Osteocyte (in vitro differentiated cells): ENCODE results near the gene FLVCR2. TPM values are rescaled to one million over a fixed set of nuclear protein-coding genes. Genes with fewer than 3 reads are reported as not detected.

Source experiments
- DNase-seq: peaks from one replicate; pipeline ENCODE4 v3.0.0; 2021; ENCODE audit warnings: mixed read lengths; ENCODE audit not compliant: unreplicated experiment; ENCODE audit errors: extremely low spot score
- H3K27ac Mint-ChIP-seq: one replicate; pipeline ENCODE4 v1.8.0; 2021; ENCODE audit warnings: mild to moderate bottlenecking, mixed read lengths; ENCODE audit not compliant: unreplicated experiment
- H3K27me3 Mint-ChIP-seq: one replicate; pipeline ENCODE4 v1.8.0; 2021; ENCODE audit warnings: mixed read lengths; ENCODE audit not compliant: unreplicated experiment
- H3K36me3 Mint-ChIP-seq: one replicate; pipeline ENCODE4 v1.8.0; 2021; ENCODE audit warnings: mixed read lengths; ENCODE audit not compliant: unreplicated experiment
- H3K4me1 Mint-ChIP-seq: one replicate; pipeline ENCODE4 v1.8.0; 2021; ENCODE audit warnings: mixed read lengths; ENCODE audit not compliant: unreplicated experiment
- H3K4me3 Mint-ChIP-seq: one replicate; pipeline ENCODE4 v1.8.0; 2021; ENCODE audit warnings: mild to moderate bottlenecking, moderate library complexity, mixed read lengths; ENCODE audit not compliant: unreplicated experiment
- H3K9me3 Mint-ChIP-seq: one replicate; pipeline ENCODE4 v1.8.0; 2021; ENCODE audit warnings: mixed read lengths; ENCODE audit not compliant: unreplicated experiment
- total RNA-seq: library from RNA; stranded (reverse); gene quantifications from 2 replicates; pipeline ENCODE4 v1.2.1, GENCODE V29; 2021
- TF ChIP-seq, protein P1 (sequence below): fragments of 200-600 bp; sonication (generic); IDR thresholded peaks from 2 replicates; pipeline ENCODE4 v1.5.0; 2021; ENCODE audit warnings: antibody characterized with exemption, mild to moderate bottlenecking, moderate library complexity

The FLVCR2 gene
- total RNA-seq, 1 donor from 2014 or later = 0.94 TPM

DNA sequence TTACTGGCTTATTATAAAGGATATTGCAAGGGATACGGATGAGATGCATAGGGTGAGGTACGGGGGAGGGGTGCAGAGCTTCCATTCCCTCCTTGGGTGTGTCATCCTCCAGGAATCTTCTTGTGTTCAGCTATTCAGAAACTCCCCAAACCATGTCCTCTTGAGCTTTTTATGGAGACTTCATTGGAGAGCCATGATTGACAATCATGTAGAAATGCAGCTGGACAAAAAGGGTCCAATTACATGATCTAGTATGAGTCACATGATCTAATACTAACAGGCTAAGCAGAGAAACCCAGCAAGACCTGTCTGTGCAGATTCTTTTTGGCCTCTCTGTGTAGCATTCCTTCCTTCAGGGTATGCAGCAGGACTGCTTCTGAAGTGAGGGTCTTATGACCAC lies 23.9 kb upstream of the FLVCR2 start:
- H3K27ac Mint-ChIP-seq = no peak overlapping the region
- no peaks in the 10 kb centered on the region for H3K9me3 Mint-ChIP-seq
- no peaks in the 10 kb centered on the region for H3K36me3 Mint-ChIP-seq
- DNase-seq = no peak
- no peaks in the 10 kb centered on the region for H3K4me1 Mint-ChIP-seq
- H3K4me3 Mint-ChIP-seq = no peak overlapping the region
- H3K27me3 Mint-ChIP-seq = peaks cover 31% of the 10 kb centered on the region
- TF ChIP-seq, protein P1, sequence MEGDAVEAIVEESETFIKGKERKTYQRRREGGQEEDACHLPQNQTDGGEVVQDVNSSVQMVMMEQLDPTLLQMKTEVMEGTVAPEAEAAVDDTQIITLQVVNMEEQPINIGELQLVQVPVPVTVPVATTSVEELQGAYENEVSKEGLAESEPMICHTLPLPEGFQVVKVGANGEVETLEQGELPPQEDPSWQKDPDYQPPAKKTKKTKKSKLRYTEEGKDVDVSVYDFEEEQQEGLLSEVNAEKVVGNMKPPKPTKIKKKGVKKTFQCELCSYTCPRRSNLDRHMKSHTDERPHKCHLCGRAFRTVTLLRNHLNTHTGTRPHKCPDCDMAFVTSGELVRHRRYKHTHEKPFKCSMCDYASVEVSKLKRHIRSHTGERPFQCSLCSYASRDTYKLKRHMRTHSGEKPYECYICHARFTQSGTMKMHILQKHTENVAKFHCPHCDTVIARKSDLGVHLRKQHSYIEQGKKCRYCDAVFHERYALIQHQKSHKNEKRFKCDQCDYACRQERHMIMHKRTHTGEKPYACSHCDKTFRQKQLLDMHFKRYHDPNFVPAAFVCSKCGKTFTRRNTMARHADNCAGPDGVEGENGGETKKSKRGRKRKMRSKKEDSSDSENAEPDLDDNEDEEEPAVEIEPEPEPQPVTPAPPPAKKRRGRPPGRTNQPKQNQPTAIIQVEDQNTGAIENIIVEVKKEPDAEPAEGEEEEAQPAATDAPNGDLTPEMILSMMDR = no peak

DNA sequence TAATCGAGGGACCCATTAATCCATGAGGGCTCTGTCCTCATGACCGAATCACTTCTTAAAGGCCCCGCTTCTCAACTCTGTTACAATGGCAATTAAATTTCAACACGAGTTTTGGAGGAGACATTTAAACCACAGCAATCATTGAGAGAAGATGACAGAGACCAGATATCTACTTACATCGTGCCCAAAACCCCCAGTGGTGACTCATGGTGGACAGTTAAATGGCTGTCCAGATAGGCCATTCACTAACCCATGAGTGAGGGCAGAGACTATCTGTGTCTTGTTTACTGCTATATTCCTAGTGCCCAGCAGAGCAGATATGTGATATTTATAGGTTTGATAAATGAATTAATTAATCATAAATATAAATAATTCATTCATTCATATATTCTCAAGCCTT lies 20.0 kb upstream of the FLVCR2 start:
- H3K27ac Mint-ChIP-seq = no peak overlapping the region
- H3K9me3 Mint-ChIP-seq = no peaks in the 10 kb centered on the region
- no peak overlapping the region for H3K4me3 Mint-ChIP-seq
- H3K4me1 Mint-ChIP-seq = no peaks in the 10 kb centered on the region
- peaks cover 41% of the 10 kb centered on the region for H3K27me3 Mint-ChIP-seq
- H3K36me3 Mint-ChIP-seq = no peaks in the 10 kb centered on the region
- DNase-seq = no peak
- TF ChIP-seq, protein P1 = no peak

DNA sequence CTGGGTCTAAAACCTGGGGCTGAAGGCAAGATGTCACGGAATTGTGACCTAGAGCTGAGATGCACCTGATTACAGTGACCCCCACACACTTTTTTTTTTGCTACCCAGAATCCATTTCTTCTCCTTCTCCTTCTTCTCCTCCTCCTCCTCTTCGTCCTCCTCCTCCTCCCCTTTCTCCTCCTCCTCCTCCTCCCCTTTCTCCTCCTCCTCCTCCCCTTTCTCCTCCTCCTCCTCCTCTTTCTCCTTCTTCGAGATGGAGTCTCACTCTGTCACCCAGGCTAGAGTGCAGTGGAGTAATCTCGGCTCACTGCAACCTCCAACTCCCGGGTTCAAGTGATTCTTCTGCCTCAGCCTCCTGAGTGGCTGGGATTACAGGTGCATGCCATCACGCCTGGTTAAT lies 19.4 kb upstream of the FLVCR2 start:
- H3K27me3 Mint-ChIP-seq = peaks cover 42% of the 10 kb centered on the region
- no peaks in the 10 kb centered on the region for H3K9me3 Mint-ChIP-seq

DNA sequence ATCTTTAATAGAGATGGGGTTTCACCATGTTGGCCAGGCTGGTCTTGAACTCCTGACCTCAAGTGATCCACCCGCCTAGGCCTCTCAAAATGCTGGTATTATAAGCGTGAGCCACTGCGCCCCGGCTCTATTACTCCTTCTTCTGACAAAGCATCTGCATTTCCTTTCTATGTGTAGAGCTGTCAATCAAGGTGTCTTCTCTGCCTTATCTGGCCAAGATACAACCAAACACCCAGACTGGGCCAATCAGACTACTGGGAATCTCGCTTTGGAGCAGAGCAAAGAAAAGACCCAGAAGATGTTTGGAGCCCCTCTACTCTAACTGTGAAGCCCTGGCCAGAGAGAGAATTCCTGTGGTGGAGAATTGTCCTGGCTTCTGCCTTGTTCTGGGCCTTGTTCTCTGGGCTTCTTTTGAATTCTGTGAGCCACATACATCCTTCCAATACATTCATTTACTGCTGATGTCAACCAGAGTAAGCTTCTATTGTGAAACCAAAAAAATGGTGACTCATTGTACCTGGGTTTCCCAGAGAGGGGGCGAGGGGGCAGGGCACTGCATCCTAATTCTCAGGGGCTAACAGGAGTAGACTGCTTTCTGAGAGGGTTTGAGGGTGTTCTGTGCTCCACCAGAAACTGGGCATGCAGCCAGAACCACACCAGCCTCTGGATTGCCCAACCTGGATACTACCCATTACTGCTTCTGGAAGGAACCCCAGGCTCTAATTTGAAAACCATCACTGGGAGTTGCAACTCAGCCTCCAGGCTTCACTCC lies 18.8 kb upstream of the FLVCR2 start:
- H3K9me3 Mint-ChIP-seq = no peaks in the 10 kb centered on the region
- DNase-seq = no peak

More for the DNA sequence above, 19.4 kb upstream of the FLVCR2 start:
- H3K36me3 Mint-ChIP-seq = no peaks in the 10 kb centered on the region
- TF ChIP-seq, protein P1 = no peak
- H3K4me1 Mint-ChIP-seq = no peaks in the 10 kb centered on the region
- no peak overlapping the region for H3K4me3 Mint-ChIP-seq
- H3K27ac Mint-ChIP-seq = no peak overlapping the region
- DNase-seq = no peak

DNA sequence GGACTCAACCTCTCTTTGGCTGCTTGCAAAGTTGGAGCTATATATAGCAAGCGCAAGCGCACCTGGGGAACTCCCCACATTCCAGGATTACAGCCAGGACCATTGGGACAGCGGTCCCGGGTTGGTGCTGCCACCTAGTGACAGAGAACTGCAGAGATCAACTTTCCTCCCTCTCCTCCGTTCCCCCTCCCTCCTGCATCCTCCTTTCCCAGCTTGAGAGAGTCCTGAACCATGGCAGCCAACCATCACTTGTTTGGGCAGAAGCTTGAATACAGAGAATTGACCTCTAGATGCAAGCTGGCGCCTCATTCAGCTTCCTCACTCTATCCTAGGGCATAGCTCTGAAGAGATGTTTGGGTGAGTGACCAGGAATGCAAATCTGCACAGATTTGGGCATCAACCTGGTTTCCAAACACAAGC lies 17.4 kb upstream of the FLVCR2 start:
- no peaks in the 10 kb centered on the region for H3K36me3 Mint-ChIP-seq
- H3K4me3 Mint-ChIP-seq = no peak overlapping the region
- H3K4me1 Mint-ChIP-seq = no peaks in the 10 kb centered on the region
- DNase-seq = no peak
- no peak overlapping the region for H3K27ac Mint-ChIP-seq
- TF ChIP-seq, protein P1 = peak; percentile 88
- no peaks in the 10 kb centered on the region for H3K9me3 Mint-ChIP-seq
- peaks cover 50% of the 10 kb centered on the region for H3K27me3 Mint-ChIP-seq

More for the DNA sequence above, 18.8 kb upstream of the FLVCR2 start:
- peaks cover 41% of the 10 kb centered on the region for H3K27me3 Mint-ChIP-seq
- H3K4me1 Mint-ChIP-seq = no peaks in the 10 kb centered on the region
- TF ChIP-seq, protein P1 = no peak
- no peak overlapping the region for H3K27ac Mint-ChIP-seq
- no peaks in the 10 kb centered on the region for H3K36me3 Mint-ChIP-seq
- H3K4me3 Mint-ChIP-seq = no peak overlapping the region
